OCI-LY7 (cell line): ENCODE results near the gene AUNIP. TPM values are rescaled to one million over a fixed set of nuclear protein-coding genes. Genes with fewer than 3 reads are reported as not detected.

Experiments used
- BruUV-seq: library from RNA; stranded (reverse); fragments of 400-500 nt; replicated peaks from 2 replicates; lab custom pipeline; 2021; lab: Mats Ljungman, UMichigan
- CTCF ChIA-PET: fragments of 300-600 bp; sonication (Branson Sonifier 250); formaldehyde crosslinking; loops from one replicate; lab custom pipeline; 2022; ENCODE audit warnings: antibody characterized with exemption; ENCODE audit not compliant: unreplicated experiment; lab: Charles Lee
- POLR2A ChIA-PET: fragments of 300-600 bp; sonication (Branson Sonifier 250); formaldehyde crosslinking; loops from one replicate; lab custom pipeline; 2022; ENCODE audit warnings: antibody characterized with exemption; lab: Charles Lee
- DNase-seq: peaks from one replicate; pipeline ENCODE4 v3.0.0-alpha.2; 2015; ENCODE audit warnings: low spot score
- H2AFZ ChIP-seq: fragments of 200-600 bp; sonication (generic), shearing (Covaris generic); 2 replicates; pipeline ENCODE4 v1.6.1; 2014; ENCODE audit warnings: mild to moderate bottlenecking, antibody characterized with exemption, low read length, moderate library complexity
- H3K27ac ChIP-seq: fragments of 200-600 bp; sonication (generic); 2 replicates; pipeline ENCODE4 v1.5.1; 2014; ENCODE audit warnings: mixed run types, low read depth, mild to moderate bottlenecking, moderate library complexity, low read length, inconsistent platforms; ENCODE audit not compliant: poor library complexity, severe bottlenecking
- H3K36me3 ChIP-seq: fragments of 200-600 bp; sonication (generic); 2 replicates; pipeline ENCODE4 v1.6.1; 2014; ENCODE audit warnings: mild to moderate bottlenecking, antibody characterized with exemption, low read length, moderate library complexity, mixed read lengths; ENCODE audit not compliant: insufficient read depth
- H3K4me1 ChIP-seq: fragments of 200-600 bp; sonication (generic); 2 replicates; pipeline ENCODE4 v1.5.1; 2014; ENCODE audit warnings: mild to moderate bottlenecking, low read length; ENCODE audit not compliant: insufficient read depth, poor library complexity, severe bottlenecking
- H3K4me2 ChIP-seq: fragments of 200-600 bp; sonication (generic); 2 replicates; pipeline ENCODE4 v1.6.1; 2014; ENCODE audit warnings: mild to moderate bottlenecking, low read length
- H3K4me3 ChIP-seq: fragments of 200-600 bp; sonication (generic); 2 replicates; pipeline ENCODE4 v1.5.1; 2014; ENCODE audit warnings: mild to moderate bottlenecking, low read depth, low read length; ENCODE audit not compliant: poor library complexity, severe bottlenecking
- H3K79me2 ChIP-seq: fragments of 200-600 bp; sonication (generic); 2 replicates; pipeline ENCODE4 v1.6.1; 2016; ENCODE audit warnings: low read depth, mild to moderate bottlenecking, low read length, moderate library complexity, mixed read lengths; ENCODE audit not compliant: insufficient read depth
- H3K9me2 ChIP-seq: fragments of 200-600 bp; sonication (generic); 2 replicates; pipeline ENCODE4 v1.6.1; 2016; ENCODE audit warnings: mild to moderate bottlenecking, low read length, mixed read lengths; ENCODE audit not compliant: insufficient read depth
- H3K9me3 ChIP-seq: fragments of 200-600 bp; sonication (generic); 2 replicates; pipeline ENCODE4 v1.6.1; 2014; ENCODE audit warnings: mild to moderate bottlenecking, mixed run types, low read length, mixed read lengths
- H4K20me1 ChIP-seq: fragments of 200-600 bp; sonication (generic); 2 replicates; pipeline ENCODE4 v1.6.1; 2014; ENCODE audit warnings: mild to moderate bottlenecking, antibody characterized with exemption, low read length, moderate library complexity, mixed read lengths; ENCODE audit not compliant: insufficient read depth
- EZH2phosphoT487 ChIP-seq: fragments of 200-600 bp; sonication (generic); IDR thresholded peaks from 2 replicates; pipeline ENCODE4 v1.6.1; 2018; ENCODE audit warnings: low read depth, borderline replicate concordance, mild to moderate bottlenecking, mixed run types, antibody characterized with exemption, low read length, moderate library complexity, mixed read lengths
- intact Hi-C: fragments of 100-400 bp; cut with micrococcal nuclease; formaldehyde crosslinking; loops from one replicate; pipeline ENCODE4 v1.10.0; 2022; ENCODE audit not compliant: unreplicated experiment
- total RNA-seq, 2 experiments: library from RNA; depleted of rRNA in 1 of 2; stranded (reverse); fragments of >200 nt in 1 of 2; shearing (Covaris generic) in 1 of 2; gene quantifications; 2 replicates each; pipeline ENCODE4 v1.2.3, GENCODE V29; 2014 to 2022
- TF ChIP-seq, protein P1 (sequence below): fragments of 200-600 bp; sonication (generic); conservative IDR thresholded peaks from 2 replicates; pipeline ENCODE4 v1.5.1; 2014; ENCODE audit warnings: mild to moderate bottlenecking, antibody characterized with exemption, low read length, moderate library complexity, mixed read lengths

Gene AUNIP
- total RNA-seq, 2 experiments from 2014 or later, result 15.1 to 21.5 TPM

DNA sequence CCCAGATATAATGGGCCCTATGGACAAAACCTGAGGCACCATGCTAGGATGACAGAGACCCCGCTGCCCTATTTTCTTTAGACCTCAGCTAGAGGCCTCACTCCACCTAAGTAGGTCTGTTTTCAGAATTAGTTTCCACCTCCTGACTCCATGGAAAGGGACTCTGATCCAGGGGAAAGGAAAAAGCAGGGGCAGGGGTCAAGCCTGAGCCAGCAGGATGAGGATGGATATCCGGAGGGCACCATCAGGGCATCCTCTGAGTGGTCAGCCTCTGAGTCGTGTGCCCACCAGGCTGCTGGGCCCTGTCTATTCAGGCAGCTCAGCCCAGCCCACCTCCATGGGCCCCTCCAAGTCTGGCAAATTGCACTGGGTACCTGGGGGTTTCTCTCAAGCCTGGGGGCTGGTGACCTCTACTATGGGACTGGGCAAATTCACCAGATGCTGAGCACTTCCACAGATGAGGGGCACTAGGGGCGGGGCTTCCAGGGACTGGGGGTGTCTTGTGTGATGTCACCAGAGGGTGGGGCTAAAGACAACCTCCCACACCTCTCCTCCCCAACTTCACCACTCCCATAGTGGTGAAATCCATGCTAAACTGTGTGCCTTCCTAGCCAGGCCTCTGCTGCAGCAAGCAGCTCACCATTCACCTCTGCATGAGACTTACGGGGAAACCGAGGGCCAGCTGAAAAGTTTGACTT lies 10.8 kb upstream of the AUNIP start:
- no TSS peak for BruUV-seq
- Histone ChIP-seq H3K27ac (no peak overlapping the region), H4K20me1 (no peaks in the 10 kb centered on the region), H3K9me2 (no peaks in the 10 kb centered on the region), H3K4me3 (no peak overlapping the region), H3K9me3 (no peaks in the 10 kb centered on the region), H3K36me3 (no peaks in the 10 kb centered on the region), H3K4me2 (no peak overlapping the region), H2AFZ (no peak overlapping the region), H3K4me1 (peaks cover 39% of the 10 kb centered on the region), H3K79me2 (no peaks in the 10 kb centered on the region)
- intact Hi-C loops, result no loop called here
- ChIA-PET POLR2A (interaction anchor here (0.7 kb wide), 1 partner anchor 1197 kb away, joined by 3 read pairs; no protein-coding TSS in a partner anchor), CTCF (interaction anchor here (0.7 kb wide), 1 partner anchor 13 kb away, joined by 5 read pairs; no protein-coding TSS in a partner anchor)
- no peak for DNase-seq
- TF ChIP-seq EZH2phosphoT487, result no peak
- TF ChIP-seq, protein P1, sequence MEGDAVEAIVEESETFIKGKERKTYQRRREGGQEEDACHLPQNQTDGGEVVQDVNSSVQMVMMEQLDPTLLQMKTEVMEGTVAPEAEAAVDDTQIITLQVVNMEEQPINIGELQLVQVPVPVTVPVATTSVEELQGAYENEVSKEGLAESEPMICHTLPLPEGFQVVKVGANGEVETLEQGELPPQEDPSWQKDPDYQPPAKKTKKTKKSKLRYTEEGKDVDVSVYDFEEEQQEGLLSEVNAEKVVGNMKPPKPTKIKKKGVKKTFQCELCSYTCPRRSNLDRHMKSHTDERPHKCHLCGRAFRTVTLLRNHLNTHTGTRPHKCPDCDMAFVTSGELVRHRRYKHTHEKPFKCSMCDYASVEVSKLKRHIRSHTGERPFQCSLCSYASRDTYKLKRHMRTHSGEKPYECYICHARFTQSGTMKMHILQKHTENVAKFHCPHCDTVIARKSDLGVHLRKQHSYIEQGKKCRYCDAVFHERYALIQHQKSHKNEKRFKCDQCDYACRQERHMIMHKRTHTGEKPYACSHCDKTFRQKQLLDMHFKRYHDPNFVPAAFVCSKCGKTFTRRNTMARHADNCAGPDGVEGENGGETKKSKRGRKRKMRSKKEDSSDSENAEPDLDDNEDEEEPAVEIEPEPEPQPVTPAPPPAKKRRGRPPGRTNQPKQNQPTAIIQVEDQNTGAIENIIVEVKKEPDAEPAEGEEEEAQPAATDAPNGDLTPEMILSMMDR, result no peak

DNA sequence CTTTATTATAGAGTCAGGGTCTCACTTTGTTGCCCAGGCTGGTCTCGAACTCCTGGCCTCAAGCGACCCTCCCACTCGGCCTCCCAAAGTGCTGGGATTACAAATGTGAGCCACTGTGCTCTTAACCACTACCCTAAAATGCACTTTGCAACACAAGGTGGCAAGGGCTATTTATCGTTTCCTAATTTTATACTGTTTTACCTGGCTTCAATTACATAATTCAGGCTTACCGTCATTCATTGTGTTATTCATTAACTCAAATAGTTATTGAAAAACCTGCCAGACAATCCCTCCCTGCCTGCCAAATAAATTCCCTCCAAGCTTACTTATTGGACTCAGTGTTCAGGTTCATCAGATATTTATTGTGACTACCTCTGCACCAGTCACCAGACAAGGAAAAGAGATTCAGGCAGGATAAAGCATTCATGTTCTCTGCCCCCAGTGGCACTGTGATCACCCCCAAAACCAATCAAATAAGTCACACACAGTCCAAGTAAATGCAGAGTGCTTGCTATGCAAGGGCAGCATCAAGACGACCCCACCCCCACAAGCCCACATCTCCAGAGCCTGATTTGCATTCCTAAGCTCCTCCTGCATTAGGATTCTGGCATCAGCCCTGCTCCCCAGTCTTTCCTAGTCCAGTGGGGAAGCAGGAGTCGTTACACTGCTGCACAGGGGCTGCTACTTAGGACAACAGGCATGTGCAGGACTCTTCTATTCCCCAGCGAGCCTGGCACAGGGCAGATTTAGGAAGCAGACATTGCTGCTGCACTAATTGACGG lies 8.1 kb upstream of the AUNIP start:
- no peak for DNase-seq
- H2AFZ ChIP-seq, result no peak overlapping the region
- no peaks in the 10 kb centered on the region for H3K9me3 ChIP-seq
- TF ChIP-seq, protein P1, result no peak
- TF ChIP-seq EZH2phosphoT487, result no peak
- H3K4me3 ChIP-seq, result no peak overlapping the region
- no peak overlapping the region for H3K4me2 ChIP-seq
- ChIA-PET CTCF (no interaction called here), POLR2A (no interaction called here)
- intact Hi-C loops, result no loop called here
- peaks cover 19% of the 10 kb centered on the region for H3K4me1 ChIP-seq
- no peaks in the 10 kb centered on the region for H3K79me2 ChIP-seq
- no peaks in the 10 kb centered on the region for H3K36me3 ChIP-seq
- H3K9me2 ChIP-seq, result no peaks in the 10 kb centered on the region
- H4K20me1 ChIP-seq, result no peaks in the 10 kb centered on the region
- H3K27ac ChIP-seq, result no peak overlapping the region
- BruUV-seq, result no TSS peak

DNA sequence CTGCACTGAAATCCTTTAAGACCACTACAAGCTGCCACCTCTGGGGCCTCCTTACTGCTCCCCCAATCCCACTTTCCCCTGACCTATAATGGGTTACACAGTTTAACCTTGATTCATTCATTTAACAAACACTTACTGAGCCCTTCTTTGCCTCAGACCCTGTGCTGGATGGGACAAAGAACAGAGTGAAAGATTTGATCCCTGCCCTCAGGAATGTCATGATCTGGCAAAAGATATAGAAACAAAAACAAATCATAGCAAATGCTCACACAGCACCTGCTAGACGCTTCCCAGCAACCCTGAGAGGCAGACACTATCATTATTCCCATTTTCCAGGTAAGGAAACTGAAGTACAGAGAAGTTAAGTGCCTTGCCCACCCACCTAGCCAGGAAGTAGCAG lies 7.0 kb upstream of the AUNIP start:
- BruUV-seq, result no TSS peak
- Histone ChIP-seq H3K36me3 (no peaks in the 10 kb centered on the region), H3K9me3 (no peaks in the 10 kb centered on the region), H3K4me2 (no peak overlapping the region), H2AFZ (no peak overlapping the region), H3K9me2 (no peaks in the 10 kb centered on the region), H4K20me1 (no peaks in the 10 kb centered on the region), H3K27ac (no peak overlapping the region), H3K4me3 (no peak overlapping the region), H3K79me2 (no peaks in the 10 kb centered on the region), H3K4me1 (peaks cover 8% of the 10 kb centered on the region)
- intact Hi-C loops, result no loop called here
- TF ChIP-seq, protein P1, result no peak
- TF ChIP-seq EZH2phosphoT487, result no peak
- CTCF ChIA-PET, result no interaction called here
- DNase-seq, result no peak
- POLR2A ChIA-PET, result interaction anchor here (0.6 kb wide), 1 partner anchor 133 kb away, joined by 4 read pairs; no protein-coding TSS in a partner anchor
